Gastrocnemius medialis (tissue), 4 donors: ENCODE data around the gene NAV2. TPM values are rescaled to one million over a fixed set of nuclear protein-coding genes. Genes with fewer than 3 reads are reported as not detected.

Source experiments
- ATAC-seq, 2 donors: fragments of 150-250 bp; one replicate each; pipeline ENCODE4 v1.9.1; 2016
- DNase-seq, 2 donors: peaks; one replicate each; pipeline ENCODE4 v3.0.0-alpha.2; 2019
- H3K27ac ChIP-seq, 4 donors: fragments of 200-600 bp; sonication (generic); 1 replicate in 1 of 4; 2 replicates in 3 of 4; pipeline ENCODE4 v1.5.1; 2016 to 2018; ENCODE audit warnings: mild to moderate bottlenecking in 2 of 4, moderate library complexity in 1 of 4
- H3K27me3 ChIP-seq, 3 donors: fragments of 200-600 bp; sonication (generic) in 2 of 3; 1 replicate in 1 of 3; 2 replicates in 2 of 3; pipeline versions ENCODE4 v1.5.1 to v1.6.0; 2016 to 2019; ENCODE audit warnings: mild to moderate bottlenecking in 1 of 3, moderate library complexity in 1 of 3
- H3K36me3 ChIP-seq, 2 donors: fragments of 200-600 bp; sonication (generic) in 1 of 2; one replicate each; pipeline ENCODE4 v1.5.1; 2017 to 2018
- H3K4me1 ChIP-seq, 2 donors: fragments of 200-600 bp; sonication (generic) in 1 of 2; one replicate each; pipeline ENCODE4 v1.5.1; 2016 to 2017; ENCODE audit warnings: mild to moderate bottlenecking in 2 of 2
- H3K4me3 ChIP-seq, 4 donors: fragments of 200-600 bp; sonication (generic) in 3 of 4; 1 replicate in 1 of 4; 2 replicates in 3 of 4; pipeline ENCODE4 v1.5.1; 2016 to 2019; ENCODE audit warnings: mild to moderate bottlenecking in 2 of 4
- H3K9me3 ChIP-seq, 3 donors: fragments of 200-600 bp; sonication (generic) in 2 of 3; 1 replicate in 1 of 3; 2 replicates in 2 of 3; pipeline ENCODE4 v1.5.1; 2016 to 2019
- CTCF ChIP-seq, 5 experiments: fragments of 450-650 bp in 3 of 5; fragments of 200-600 bp in 2 of 5; sonication (generic) in 2 of 5; IDR thresholded peaks in 4 of 5; conservative IDR thresholded peaks in 1 of 5; 1 replicate in 4 of 5; 2 replicates in 1 of 5; pipeline ENCODE4 v1.5.1; 2016 to 2019; ENCODE audit warnings: antibody characterized with exemption in 5 of 5, mild to moderate bottlenecking in 3 of 5, moderate library complexity in 3 of 5
- POLR2A ChIP-seq, 2 donors: fragments of 450-650 bp; IDR thresholded peaks; one replicate each; pipeline ENCODE4 v1.6.1; 2017; ENCODE audit warnings: antibody characterized with exemption in 2 of 2, mild to moderate bottlenecking in 2 of 2, moderate library complexity in 2 of 2
- in situ Hi-C, 4 donors: fragments of 200-750 bp; cut with MboI; loops; one replicate each; pipeline versions ENCODE4 v1.15.0 to v1.8.0; 2017; ENCODE audit warnings: low sequenced_read_pairs in 4 of 4
- intact Hi-C: fragments of 100-400 bp; cut with DNase I; formaldehyde crosslinking; loops from one replicate; pipeline ENCODE4 v1.15.1; 2023; ENCODE audit warnings: low total_unique reads
- total RNA-seq, 4 donors: library from RNA; depleted of rRNA; stranded (reverse); fragments of >200 nt; gene quantifications; one replicate each; pipeline versions ENCODE4 v1.1.0 to v1.2.3, GENCODE V29; 2016

Gene NAV2
- total RNA-seq, 4 donors from 2014 or later: 3.2 to 7.7 (median 5.5) TPM

DNA sequence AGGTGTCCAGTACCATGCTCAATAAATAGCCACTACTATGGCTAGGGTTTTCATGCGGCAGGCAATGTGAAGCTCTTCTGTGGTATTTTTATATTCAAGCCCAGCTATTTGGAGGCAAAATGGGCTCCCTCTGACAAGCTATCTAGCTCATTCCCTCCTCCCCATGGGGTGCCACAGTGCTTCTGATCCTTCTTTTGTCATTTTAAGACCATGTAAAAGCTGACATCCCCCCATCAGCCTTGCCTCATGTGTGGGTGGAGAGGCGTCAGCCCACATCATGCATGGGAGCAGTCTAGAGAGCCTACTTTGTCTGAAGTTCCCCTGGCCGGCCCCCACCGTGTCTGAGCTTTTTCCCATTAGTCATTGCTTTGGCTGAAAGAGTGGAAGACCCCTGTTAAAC is 59.8 kb downstream of the NAV2 start:
- TF ChIP-seq CTCF (IDR thresholded peaks at IDR 0.05 in 4 of 5, conservative IDR thresholded peaks at IDR 0.05 in 1 of 5) (no peak), POLR2A (IDR thresholded peaks at IDR 0.05) (no peak)
- Histone ChIP-seq H3K27me3 (peaks cover under 1 to 6% (median 4%) of the 10 kb centered on the region in 3 donors), H3K9me3 (no peaks in the 10 kb centered on the region), H3K27ac (no peak overlapping the region), H3K4me3 (no peak overlapping the region), H3K36me3 (no peaks in the 10 kb centered on the region), H3K4me1 (no peaks in the 10 kb centered on the region)
- intact Hi-C loops (no loop called here), in situ Hi-C loops (no loop called here)
- DNase-seq (no peak), ATAC-seq (no peak)

- in situ Hi-C loops: no loop called here
- Histone ChIP-seq H3K4me3 (no peak overlapping the region), H3K4me1 (peaks cover 0 to 4% of the 10 kb centered on the region in 2 donors), H3K27ac (no peak overlapping the region), H3K36me3 (no peaks in the 10 kb centered on the region), H3K9me3 (no peaks in the 10 kb centered on the region), H3K27me3 (peaks cover 4 to 9% (median 8%) of the 10 kb centered on the region in 3 donors)
- ATAC-seq (no peak), DNase-seq (no peak)
- intact Hi-C loops: no loop called here
- TF ChIP-seq CTCF (IDR thresholded peaks at IDR 0.05 in 4 of 5, conservative IDR thresholded peaks at IDR 0.05 in 1 of 5) (no peak), POLR2A (IDR thresholded peaks at IDR 0.05) (no peak)
Measured at GRCh38 chr11:19774329-19774728, 61.7 kb downstream of the NAV2 start.

- DNase-seq: no peak
- no peak for TF ChIP-seq CTCF (IDR thresholded peaks at IDR 0.05 in 4 of 5, conservative IDR thresholded peaks at IDR 0.05 in 1 of 5)
- TF ChIP-seq POLR2A (IDR thresholded peaks at IDR 0.05): no peak
- no peaks in the 10 kb centered on the region for H3K36me3 ChIP-seq
- H3K27me3 ChIP-seq: peaks cover 4 to 9% (median 8%) of the 10 kb centered on the region in 3 donors
- H3K27ac ChIP-seq: no peak overlapping the region
- no peak overlapping the region for H3K4me3 ChIP-seq
- ATAC-seq: no peak
- H3K4me1 ChIP-seq: peaks cover 0 to 4% of the 10 kb centered on the region in 2 donors
- in situ Hi-C loops (no loop called here), intact Hi-C loops (no loop called here)
- no peaks in the 10 kb centered on the region for H3K9me3 ChIP-seq
Measured at GRCh38 chr11:19774817-19775580, 62.4 kb downstream of the NAV2 start.

GRCh38 chr11:19775622-19776021 is 63.0 kb downstream of the NAV2 start:
- Histone ChIP-seq H3K36me3 (no peaks in the 10 kb centered on the region), H3K9me3 (no peaks in the 10 kb centered on the region), H3K4me3 (no peak overlapping the region), H3K27ac (no peak overlapping the region), H3K4me1 (peaks cover 0 to 4% of the 10 kb centered on the region in 2 donors), H3K27me3 (peaks cover 4 to 9% (median 8%) of the 10 kb centered on the region in 3 donors)
- DNase-seq (no peak), ATAC-seq (no peak)
- in situ Hi-C loops: no loop called here
- TF ChIP-seq POLR2A (IDR thresholded peaks at IDR 0.05): no peak
- no peak for TF ChIP-seq CTCF (IDR thresholded peaks at IDR 0.05 in 4 of 5, conservative IDR thresholded peaks at IDR 0.05 in 1 of 5)
- intact Hi-C loops: no loop called here
